UCSD-AML1 (cell line): ENCODE measurements around the gene PPARG.
"Not testable (repeated sequence)": the region's sequence is repeated elsewhere in the genome, so short reads cannot be mapped to it uniquely, and the experiment has no call there.

Experiments
- DNase-seq: peaks from one replicate; lab custom pipeline; 2025; ENCODE audit not compliant: unreplicated experiment; lab: John Stamatoyannopoulos, UW

The PPARG gene

GRCh38 chr3:12437861-12438260 lies 149.0 kb downstream of the PPARG start:
- DNase-seq = no peak

- DNase-seq = no peak
Observed at GRCh38 chr3:12438318-12438717, 149.4 kb downstream of the PPARG start.

GRCh38 chr3:12439161-12439940 lies 150.5 kb downstream of the PPARG start:
- DNase-seq = no peak

GRCh38 chr3:12440927-12441714 lies 152.3 kb downstream of the PPARG start:
- no peak for DNase-seq

- DNase-seq = no peak
Observed at GRCh38 chr3:12442654-12443501, 154.0 kb downstream of the PPARG start.

- no peak for DNase-seq
Observed at GRCh38 chr3:12443781-12444522, 155.1 kb downstream of the PPARG start.

GRCh38 chr3:12444582-12445471 lies 156.0 kb downstream of the PPARG start:
- no peak for DNase-seq

GRCh38 chr3:12445523-12446240 lies 156.8 kb downstream of the PPARG start:
- no peak for DNase-seq

GRCh38 chr3:12446298-12446697 lies 157.4 kb downstream of the PPARG start:
- no peak for DNase-seq

- DNase-seq = no peak
Observed at GRCh38 chr3:12447075-12447474, 158.2 kb downstream of the PPARG start.

- not testable (repeated sequence) for DNase-seq
Observed at GRCh38 chr3:12448404-12449202, 159.7 kb downstream of the PPARG start.

- no peak for DNase-seq
Observed at GRCh38 chr3:12449889-12450682, 161.2 kb downstream of the PPARG start.

GRCh38 chr3:12451481-12451880 lies 162.6 kb downstream of the PPARG start:
- no peak for DNase-seq

GRCh38 chr3:12451960-12452359 lies 163.1 kb downstream of the PPARG start:
- no peak for DNase-seq

GRCh38 chr3:12452361-12453330 lies 163.8 kb downstream of the PPARG start:
- no peak for DNase-seq

GRCh38 chr3:12454076-12454815 lies 165.4 kb downstream of the PPARG start:
- DNase-seq = no peak
